PC-3 (cell line): ENCODE results near the gene TMEM82.

Experiments
- CTCF ChIP-seq: fragments of 300-600 bp; sonication (generic); conservative IDR thresholded peaks from 2 replicates; pipeline ENCODE4 v1.5.1; 2017; ENCODE audit warnings: antibody characterized with exemption, low read depth, mild to moderate bottlenecking, low read length
- EZH2 ChIP-seq: fragments of 300-600 bp; sonication (generic); IDR thresholded peaks from one replicate; pipeline ENCODE4 v1.6.1; 2017; ENCODE audit warnings: antibody characterized with exemption, mild to moderate bottlenecking, low read length; ENCODE audit not compliant: unreplicated experiment
- EZH2phosphoT487 ChIP-seq: fragments of 300-600 bp; sonication (generic); IDR thresholded peaks from 2 replicates; pipeline ENCODE4 v1.6.1; 2018; ENCODE audit warnings: mild to moderate bottlenecking, antibody characterized with exemption, low read length, borderline replicate concordance

DNA sequence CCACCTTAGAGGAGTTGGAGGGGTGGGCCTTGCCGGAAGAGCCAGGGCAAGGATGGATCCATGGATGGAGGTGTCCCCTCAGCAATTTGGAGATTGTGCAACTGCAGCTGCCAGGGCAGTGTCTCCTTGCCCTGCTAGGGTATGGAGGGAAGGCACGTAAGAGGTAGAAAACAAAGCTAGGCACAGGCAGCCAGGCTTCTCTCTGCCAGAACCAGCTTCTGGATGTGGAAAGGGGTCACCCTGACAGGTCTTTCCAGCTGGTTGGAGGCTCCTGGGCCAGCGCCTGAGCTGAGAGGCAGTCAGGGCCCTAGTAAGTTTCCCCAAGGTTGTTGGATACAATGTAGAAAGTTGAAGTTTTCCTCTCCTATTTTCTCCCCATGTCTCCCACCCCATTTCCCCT lies 21.4 kb upstream of the TMEM82 start:
- no peak for TF ChIP-seq CTCF
- TF ChIP-seq EZH2phosphoT487: no peak
- TF ChIP-seq EZH2: no peak
